CD4-positive, alpha-beta T cell treated with Interferon gamma for 1 hour (primary cell): ENCODE data around the gene CLDN18.

Experiments used
- DNase-seq: peaks from one replicate; pipeline ENCODE4 v3.0.0-alpha.2; 2020

CLDN18 gene

GRCh38 chr3:138027821-138028220, 17.9 kb downstream of the CLDN18 start:
- DNase-seq, result no peak

DNA sequence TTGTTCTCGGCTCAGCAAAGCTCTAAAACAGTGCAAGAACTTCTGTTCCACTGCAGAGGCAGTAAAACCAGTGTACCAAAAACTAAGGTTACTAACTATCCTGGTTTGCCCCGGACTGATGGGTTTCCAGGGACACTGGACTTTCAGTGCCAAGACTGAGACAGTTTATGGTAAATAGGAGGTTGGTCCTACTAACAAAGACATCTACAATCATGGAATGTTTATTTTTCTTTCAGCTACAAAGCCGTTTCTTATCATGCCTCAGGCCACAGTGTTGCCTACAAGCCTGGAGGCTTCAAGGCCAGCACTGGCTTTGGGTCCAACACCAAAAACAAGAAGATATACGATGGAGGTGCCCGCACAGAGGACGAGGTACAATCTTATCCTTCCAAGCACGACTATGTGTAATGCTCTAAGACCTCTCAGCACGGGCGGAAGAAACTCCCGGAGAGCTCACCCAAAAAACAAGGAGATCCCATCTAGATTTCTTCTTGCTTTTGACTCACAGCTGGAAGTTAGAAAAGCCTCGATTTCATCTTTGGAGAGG, 20.8 kb downstream of the CLDN18 start:
- no peak for DNase-seq

DNA sequence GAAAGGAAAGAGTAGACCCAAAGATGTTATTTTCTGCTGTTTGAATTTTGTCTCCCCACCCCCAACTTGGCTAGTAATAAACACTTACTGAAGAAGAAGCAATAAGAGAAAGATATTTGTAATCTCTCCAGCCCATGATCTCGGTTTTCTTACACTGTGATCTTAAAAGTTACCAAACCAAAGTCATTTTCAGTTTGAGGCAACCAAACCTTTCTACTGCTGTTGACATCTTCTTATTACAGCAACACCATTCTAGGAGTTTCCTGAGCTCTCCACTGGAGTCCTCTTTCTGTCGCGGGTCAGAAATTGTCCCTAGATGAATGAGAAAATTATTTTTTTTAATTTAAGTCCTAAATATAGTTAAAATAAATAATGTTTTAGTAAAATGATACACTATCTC, 21.6 kb downstream of the CLDN18 start:
- no peak for DNase-seq

DNA sequence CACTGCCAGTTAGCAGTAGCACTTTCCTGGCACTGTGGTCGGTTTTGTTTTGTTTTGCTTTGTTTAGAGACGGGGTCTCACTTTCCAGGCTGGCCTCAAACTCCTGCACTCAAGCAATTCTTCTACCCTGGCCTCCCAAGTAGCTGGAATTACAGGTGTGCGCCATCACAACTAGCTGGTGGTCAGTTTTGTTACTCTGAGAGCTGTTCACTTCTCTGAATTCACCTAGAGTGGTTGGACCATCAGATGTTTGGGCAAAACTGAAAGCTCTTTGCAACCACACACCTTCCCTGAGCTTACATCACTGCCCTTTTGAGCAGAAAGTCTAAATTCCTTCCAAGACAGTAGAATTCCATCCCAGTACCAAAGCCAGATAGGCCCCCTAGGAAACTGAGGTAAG, 22.6 kb downstream of the CLDN18 start:
- no peak for DNase-seq

- no peak for DNase-seq
These were observed 23.3 kb downstream of the CLDN18 start for GRCh38 chr3:138033202-138033691.

- DNase-seq, result no peak
These were observed 25.0 kb downstream of the CLDN18 start for GRCh38 chr3:138034918-138035317.

DNA sequence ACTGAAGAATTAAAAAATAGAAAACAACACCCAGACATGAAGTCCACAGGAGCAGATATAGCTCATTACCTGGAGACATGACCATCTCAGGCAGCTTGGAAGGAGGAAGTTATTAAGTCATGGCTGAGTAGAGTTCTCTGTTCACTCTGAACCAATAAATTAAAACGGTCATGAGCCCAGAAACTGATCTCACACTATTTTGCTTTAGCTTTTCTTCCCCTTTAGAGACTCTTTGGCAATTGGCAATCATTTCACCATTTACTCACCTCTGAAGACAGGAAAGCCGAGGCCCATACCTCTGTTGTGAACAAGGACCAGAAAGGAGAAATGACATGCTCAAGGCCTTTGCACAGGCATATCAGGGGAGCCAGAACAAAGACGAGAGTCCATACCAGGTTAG, 26.6 kb downstream of the CLDN18 start:
- no peak for DNase-seq

DNA sequence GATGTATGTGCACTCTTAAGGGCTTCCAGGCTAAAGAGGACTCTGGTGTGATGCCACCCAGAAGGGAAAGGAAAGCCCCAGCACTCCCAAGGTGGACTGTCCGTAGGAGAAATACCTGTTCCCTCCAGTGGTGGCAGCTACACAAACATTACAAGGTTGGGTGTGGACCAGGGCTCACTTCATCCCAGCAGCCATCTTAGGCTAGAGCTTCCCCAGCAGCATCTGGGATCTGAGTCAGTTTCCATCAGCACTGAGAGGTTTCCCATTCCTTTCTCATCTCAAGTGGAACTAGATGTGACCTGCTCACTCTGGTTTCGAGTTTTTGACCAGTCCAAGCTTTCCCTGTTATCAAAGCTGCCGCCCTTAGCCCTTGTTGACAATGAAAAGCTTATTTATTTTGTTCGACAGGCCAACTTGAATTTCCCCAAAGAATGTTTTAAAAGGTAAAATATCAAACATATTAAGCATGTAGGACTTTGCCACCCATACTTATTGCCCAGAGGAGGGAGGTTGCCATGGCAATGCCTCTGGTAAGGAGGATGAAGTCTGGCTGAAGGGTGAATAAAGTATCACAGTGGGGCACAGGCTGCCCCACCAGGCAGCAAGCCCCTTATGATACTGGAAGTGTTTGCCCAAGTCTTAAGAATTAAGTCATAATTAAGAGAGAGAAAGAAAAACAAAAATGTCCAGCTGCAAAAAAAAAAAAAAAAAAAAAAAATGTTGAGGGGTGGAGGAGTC, 28.9 kb downstream of the CLDN18 start:
- DNase-seq, result no peak

DNA sequence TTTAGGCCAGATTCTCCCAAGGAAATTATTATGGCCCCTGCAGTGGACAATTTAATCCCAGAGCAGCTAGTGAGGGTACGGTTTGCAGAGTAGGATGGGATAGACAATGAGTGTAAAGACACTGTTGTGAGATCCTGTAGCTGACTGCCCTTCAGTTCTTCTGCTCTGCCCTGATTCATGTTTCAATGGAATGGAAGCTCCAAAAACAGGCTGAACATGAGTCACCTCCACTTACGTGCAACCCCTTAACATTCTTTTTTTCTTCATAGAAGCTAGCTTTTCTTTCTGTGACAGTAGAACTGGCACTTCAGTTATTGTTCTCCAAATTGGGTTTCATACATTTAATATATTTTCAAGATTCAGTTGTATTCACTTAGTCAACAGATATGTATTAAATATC, 32.1 kb downstream of the CLDN18 start:
- DNase-seq, result no peak

- no peak for DNase-seq
These were observed 33.5 kb downstream of the CLDN18 start for GRCh38 chr3:138043266-138044029.

- DNase-seq, result no peak
These were observed 36.1 kb downstream of the CLDN18 start for GRCh38 chr3:138046085-138046484.

GRCh38 chr3:138046955-138047354, 37.0 kb downstream of the CLDN18 start:
- DNase-seq, result no peak

GRCh38 chr3:138047596-138048158, 37.7 kb downstream of the CLDN18 start:
- no peak for DNase-seq

- no peak for DNase-seq
These were observed 39.4 kb downstream of the CLDN18 start for GRCh38 chr3:138049157-138049919.

DNA sequence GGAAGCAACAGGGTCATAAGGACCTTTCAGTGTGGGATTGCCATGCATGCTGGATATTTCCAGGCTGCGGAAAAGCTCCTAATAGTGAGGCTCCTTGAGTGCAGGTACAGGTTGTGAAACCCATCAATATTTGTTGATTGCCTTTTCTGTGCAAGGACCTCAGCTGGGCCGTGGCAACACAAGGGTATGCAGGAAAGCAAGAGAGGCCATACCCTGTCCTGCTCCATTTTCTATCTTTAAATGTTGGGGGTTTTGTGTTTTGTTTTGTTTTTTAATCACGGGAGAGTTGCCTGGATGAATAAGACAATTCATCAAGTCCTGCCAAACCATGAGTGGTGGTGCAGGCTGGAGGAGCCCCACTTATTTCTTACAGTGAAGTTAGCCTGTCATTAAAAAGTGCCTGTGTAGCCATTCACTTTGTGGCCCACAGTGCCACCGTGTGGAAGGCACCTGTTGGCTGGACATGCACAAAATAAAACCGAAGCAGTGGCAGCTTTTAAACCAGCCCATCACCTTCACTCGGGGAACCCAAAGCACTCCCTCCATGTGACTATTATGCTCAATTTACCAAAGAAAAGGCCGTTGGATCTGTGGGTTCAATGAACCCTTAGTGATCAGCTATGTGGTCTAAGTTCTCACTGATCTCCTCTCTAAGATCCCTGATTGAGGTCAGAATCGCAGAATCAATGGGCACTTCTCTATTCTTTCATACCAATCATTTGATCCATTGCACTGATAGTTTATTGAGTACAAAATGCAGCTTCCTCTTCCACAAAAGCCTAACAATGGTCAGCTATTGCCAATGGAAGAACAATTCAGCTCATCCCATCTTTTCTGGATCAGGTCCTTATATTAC, 42.2 kb downstream of the CLDN18 start:
- no peak for DNase-seq

GRCh38 chr3:138054057-138054456, 44.1 kb downstream of the CLDN18 start:
- no peak for DNase-seq

- no peak for DNase-seq
These were observed 47.4 kb downstream of the CLDN18 start for GRCh38 chr3:138057384-138057783.

GRCh38 chr3:138059261-138059660, 49.3 kb downstream of the CLDN18 start:
- no peak for DNase-seq

DNA sequence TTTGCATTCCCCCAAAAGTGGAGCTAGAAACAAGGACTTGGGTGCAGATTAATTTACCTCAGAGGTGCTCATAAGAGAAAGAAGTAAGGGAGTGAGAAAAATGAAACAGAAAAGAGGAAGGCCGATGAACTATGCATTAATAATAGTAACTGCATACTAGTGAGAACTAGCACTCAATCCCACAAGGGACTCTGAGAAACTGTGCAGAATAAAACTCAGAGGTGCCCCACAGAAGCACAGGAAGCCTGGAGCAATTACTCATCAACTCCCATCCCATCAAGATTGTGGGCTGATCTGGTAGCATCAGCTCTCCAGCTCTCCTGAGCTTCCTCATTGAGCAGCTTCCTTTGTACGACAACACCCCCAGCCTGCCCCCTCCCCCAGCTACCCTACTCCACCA, 50.8 kb downstream of the CLDN18 start:
- DNase-seq, result no peak

GRCh38 chr3:138062037-138062436, 52.1 kb downstream of the CLDN18 start:
- no peak for DNase-seq

- no peak for DNase-seq
These were observed 52.7 kb downstream of the CLDN18 start for GRCh38 chr3:138062626-138063025.

DNA sequence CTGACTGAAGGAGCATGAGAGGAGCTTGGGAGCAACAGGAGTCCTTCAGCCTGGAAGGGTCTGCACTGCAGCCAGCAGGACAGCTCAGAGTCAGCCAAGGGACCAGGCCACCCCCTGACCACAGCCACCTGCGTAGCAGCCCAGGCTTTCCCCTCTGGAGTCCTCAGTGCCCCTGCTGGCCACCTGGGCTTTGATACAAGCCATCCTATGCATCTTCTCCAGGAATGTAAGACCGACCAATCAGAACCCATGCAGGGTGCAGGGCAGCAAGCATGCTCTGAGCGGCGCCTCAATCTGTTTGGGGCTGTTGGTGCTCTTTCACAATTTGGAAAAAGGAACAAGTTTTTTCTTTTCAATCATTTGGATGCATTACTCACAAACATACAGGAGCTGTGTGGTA, 53.5 kb downstream of the CLDN18 start:
- no peak for DNase-seq
